Kidney (tissue), 14 donors: Measurements from ENCODE around the gene ZNF664. TPM values are rescaled to one million over a fixed set of nuclear protein-coding genes. Genes with fewer than 3 reads are reported as not detected.

ENCODE experiments used
- DNase-seq, 5 donors: peaks; one replicate each; pipeline ENCODE4 v3.0.0-alpha.2; 2013 to 2020
- FAIRE-seq: peaks from 2 replicates; lab custom pipeline; 2012; peaks lifted over from hg19 to GRCh38; lab: Jason Lieb, UNC
- H3K27ac ChIP-seq, 2 donors: one replicate each; pipeline ENCODE4 v1.7.0; 2013; ENCODE audit warnings: low read depth in 2 of 2, low read length in 2 of 2, inconsistent platforms in 1 of 2
- H3K27me3 ChIP-seq: one replicate; pipeline ENCODE4 v1.7.1; 2013; ENCODE audit warnings: low read length, inconsistent platforms; ENCODE audit not compliant: control insufficient read depth, insufficient read depth
- H3K36me3 ChIP-seq, 3 donors: one replicate each; pipeline versions ENCODE4 v1.7.0 to v1.7.1; 2013; ENCODE audit warnings: low read length in 3 of 3, control low read depth in 1 of 3, inconsistent platforms in 1 of 3; ENCODE audit not compliant: insufficient read depth in 3 of 3, control insufficient read depth in 2 of 3
- H3K4me1 ChIP-seq, 3 donors: one replicate each; pipeline versions ENCODE4 v1.7.0 to v1.7.1; 2013; ENCODE audit warnings: low read length in 3 of 3, inconsistent platforms in 1 of 3, low read depth in 1 of 3; ENCODE audit not compliant: control insufficient read depth in 2 of 3, insufficient read depth in 2 of 3
- H3K4me3 ChIP-seq, 3 donors: one replicate each; pipeline versions ENCODE4 v1.7.0 to v1.8.1; 2013; ENCODE audit warnings: low read length in 3 of 3, control low read depth in 1 of 3, inconsistent platforms in 1 of 3
- H3K9ac ChIP-seq, 3 donors: one replicate each; pipeline versions ENCODE4 v1.7.0 to v1.7.1; 2013; ENCODE audit warnings: low read length in 3 of 3, control low read depth in 1 of 3, inconsistent platforms in 1 of 3
- H3K9me3 ChIP-seq, 3 donors: one replicate each; pipeline versions ENCODE4 v1.7.0 to v1.7.1; 2013; ENCODE audit warnings: low read length in 3 of 3, control low read depth in 1 of 3, inconsistent platforms in 1 of 3; ENCODE audit not compliant: control insufficient read depth in 2 of 3, insufficient read depth in 1 of 3
- CTCF ChIP-seq: IDR thresholded peaks from 3 replicates; pipeline ENCODE4 v1.5.1; 2012; ENCODE audit warnings: mild to moderate bottlenecking, moderate library complexity, borderline replicate concordance; ENCODE audit not compliant: insufficient read depth; ENCODE audit errors: extremely low read depth
- intact Hi-C: fragments of 100-400 bp; cut with DNase I; formaldehyde crosslinking; loops from one replicate; pipeline ENCODE4 v1.11.1; 2022
- polyA plus RNA-seq: library from polyadenylated mRNA; stranded (reverse); fragments of 350-450 nt; fragmentation: Illumina TruSeq; extraction: RNeasy Lipid Tissue Mini Kit (QIAGEN cat#74804); gene quantifications from one replicate; pipeline ENCODE4 v1.2.3, GENCODE V29; 2014; ENCODE audit warnings: low read depth, low replicate concordance; ENCODE audit not compliant: insufficient read depth
- total RNA-seq: library from RNA; stranded (reverse); fragmentation: NEBNext Ultra II Directional; extraction: Animal tissue kit (Norgen Biotek cat#: 25700); gene quantifications from one replicate; pipeline ENCODE4 v1.2.1, GENCODE V29; 2021
- donor health status: control.
- donor health status: control.
- donor health status: control.
- donor health status: control.
- donor health status: control.
- donor health status: DM: yes; HTN: yes; CAD: no.
- donor health status: Normal renal cell carcinoma (clear cell type).

ZNF664 gene
- total and polyA plus RNA-seq, 2 donors from 2014 or later = 44.9 to 104 TPM

GRCh38 chr12:123936956-123937706 lies 35.9 kb upstream of the ZNF664 start:
- TF ChIP-seq CTCF = no peak
- peaks cover 0 to 12% (median 11%) of the 10 kb centered on the region in 3 donors for H3K36me3 ChIP-seq
- FAIRE-seq (no peak), DNase-seq (peak in 1 of 5 donors; percentile 55)
- H3K4me1 ChIP-seq = peaks cover 0 to 3% (median 0%) of the 10 kb centered on the region in 3 donors
- no peak overlapping the region for H3K4me3 ChIP-seq
- H3K27ac ChIP-seq = peak overlapping the region in 1 of 2 donors; percentile 20
- no peak overlapping the region for H3K9ac ChIP-seq
- no peaks in the 10 kb centered on the region for H3K27me3 ChIP-seq
- intact Hi-C loops = no loop called here
- no peaks in the 10 kb centered on the region for H3K9me3 ChIP-seq

DNA sequence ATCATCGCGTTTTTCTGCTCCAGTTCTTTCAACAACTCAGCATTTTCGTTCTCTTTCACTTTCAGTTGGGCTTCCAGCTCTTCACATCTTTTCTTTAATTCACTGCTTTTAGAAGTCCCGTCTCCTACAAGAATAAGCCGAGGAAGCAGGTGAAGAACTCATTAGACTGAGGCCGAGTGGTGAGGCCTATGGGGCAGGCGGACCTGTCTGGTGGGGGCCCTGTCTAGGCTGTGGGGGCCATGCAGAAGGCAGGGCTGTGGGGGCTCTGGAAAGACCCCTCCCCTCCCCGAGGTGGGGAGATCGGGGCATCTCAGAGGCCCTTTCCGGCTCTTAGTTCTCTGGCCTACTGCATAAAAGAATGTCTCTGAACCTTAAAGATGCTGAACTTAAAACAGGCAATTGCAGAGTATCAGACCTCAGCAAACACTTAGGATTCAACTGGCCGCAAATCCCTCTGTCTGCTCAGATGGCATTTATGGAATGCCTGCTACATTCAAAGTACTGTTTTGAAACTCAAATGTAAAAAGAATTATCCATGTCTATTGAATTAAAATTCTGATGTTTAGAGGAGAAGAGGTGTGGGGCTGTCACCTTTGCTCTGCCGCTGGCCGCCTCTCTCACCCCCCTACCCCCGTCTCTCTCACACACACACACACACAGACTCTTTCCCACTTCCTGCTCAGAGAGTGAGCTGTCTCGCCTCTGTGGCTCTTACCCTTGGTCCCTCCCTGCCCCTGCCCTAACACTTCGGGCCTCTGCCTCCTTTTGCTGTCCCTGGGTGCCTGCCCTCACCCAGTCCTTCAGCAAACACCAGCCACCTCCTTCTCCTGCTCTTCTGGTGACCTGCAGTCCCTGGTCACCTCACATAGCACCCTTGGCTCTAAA lies 35.1 kb upstream of the ZNF664 start:
- peak in 1 of 5 donors; percentile 53 for DNase-seq
- Histone ChIP-seq H3K27me3 (no peaks in the 10 kb centered on the region), H3K4me1 (peaks cover 0 to 3% (median 0%) of the 10 kb centered on the region in 3 donors), H3K27ac (peak overlapping the region in 1 of 2 donors; percentile 20), H3K9ac (no peak overlapping the region), H3K36me3 (peaks cover 0 to 20% (median 18%) of the 10 kb centered on the region in 3 donors), H3K4me3 (no peak overlapping the region), H3K9me3 (no peaks in the 10 kb centered on the region)
- intact Hi-C loops = no loop called here
- TF ChIP-seq CTCF = no peak
- FAIRE-seq = no peak

GRCh38 chr12:123938679-123939480 lies 34.1 kb upstream of the ZNF664 start:
- FAIRE-seq (no peak), DNase-seq (no peak)
- H3K36me3 ChIP-seq = peaks cover 0 to 21% (median 18%) of the 10 kb centered on the region in 3 donors
- no peak overlapping the region for H3K9ac ChIP-seq
- no peak overlapping the region for H3K4me3 ChIP-seq
- TF ChIP-seq CTCF = peak; percentile 11
- intact Hi-C loops = no loop called here
- H3K4me1 ChIP-seq = peaks cover 0 to 3% (median 0%) of the 10 kb centered on the region in 3 donors
- H3K27me3 ChIP-seq = no peaks in the 10 kb centered on the region
- H3K9me3 ChIP-seq = no peaks in the 10 kb centered on the region
- no peak overlapping the region for H3K27ac ChIP-seq
